OCI-LY3 (cell line): ENCODE measurements around the gene TWSG1.
"Not testable (repeated sequence)": the region's sequence is repeated elsewhere in the genome, so short reads cannot be mapped to it uniquely, and the experiment has no call there.

ENCODE experiments used
- H2AFZ ChIP-seq: fragments of 200-600, 300-600 bp; shearing (Covaris generic); 2 replicates; pipeline ENCODE4 v1.6.0; 2014; ENCODE audit warnings: antibody characterized with exemption, low read depth, low read length
- H3K27ac ChIP-seq: fragments of 200-600, 300-600 bp; sonication (generic); 2 replicates; pipeline ENCODE4 v1.5.1; 2014; ENCODE audit warnings: mild to moderate bottlenecking, low read length, moderate library complexity, mixed read lengths
- H3K27me3 ChIP-seq: fragments of 200-600, 300-600 bp; sonication (generic); 2 replicates; pipeline ENCODE4 v1.6.1; 2014; ENCODE audit warnings: low read depth, low read length, mixed read lengths
- H3K36me3 ChIP-seq: fragments of 200-600, 300-600 bp; sonication (generic); replicated peaks from 2 replicates; pipeline ENCODE3; 2014; ENCODE audit warnings: low read depth, low read length, mixed read lengths
- H3K4me1 ChIP-seq: fragments of 300-600, 200-600 bp; sonication (generic); 2 replicates; pipeline ENCODE4 v1.6.1; 2014; ENCODE audit warnings: low read length, mixed read lengths
- H3K4me2 ChIP-seq: fragments of 200-600, 300-600 bp; sonication (generic); 2 replicates; pipeline ENCODE4 v1.6.1; 2014; ENCODE audit warnings: low read length, mixed read lengths
- H3K4me3 ChIP-seq: fragments of 300-600, 200-600 bp; sonication (generic); 2 replicates; pipeline ENCODE4 v1.5.1; 2014; ENCODE audit warnings: antibody characterized with exemption, mild to moderate bottlenecking, low read length, moderate library complexity
- H3K79me2 ChIP-seq: fragments of 300-600, 200-600 bp; shearing (Covaris generic); 2 replicates; pipeline ENCODE4 v1.6.1; 2014; ENCODE audit warnings: mild to moderate bottlenecking, low read length, mixed read lengths
- H3K9ac ChIP-seq: fragments of 300-600, 200-600 bp; shearing (Covaris generic); 2 replicates; pipeline ENCODE4 v1.6.0; 2014; ENCODE audit warnings: mild to moderate bottlenecking, low read length, moderate library complexity
- H3K9me3 ChIP-seq: fragments of 200-600, 300-600 bp; shearing (Covaris generic); 2 replicates; pipeline ENCODE4 v1.6.1; 2014; ENCODE audit warnings: low read length, mixed read lengths; ENCODE audit not compliant: insufficient read depth
- H4K20me1 ChIP-seq: fragments of 200-600, 300-600 bp; sonication (generic); 2 replicates; pipeline ENCODE4 v1.6.1; 2016; ENCODE audit warnings: low read length, mixed read lengths; ENCODE audit not compliant: insufficient read depth
- EZH2phosphoT487 ChIP-seq: fragments of 200-600 bp; shearing (Covaris generic); IDR thresholded peaks from 2 replicates; pipeline ENCODE4 v1.6.1; 2018; ENCODE audit warnings: antibody characterized with exemption, mixed run types, low read depth
- TF ChIP-seq, protein P1 (sequence below): fragments of 200-600, 300-600 bp; sonication (generic); IDR thresholded peaks from 2 replicates; pipeline ENCODE4 v1.5.1; 2014; ENCODE audit warnings: antibody characterized with exemption, low read length, low read depth

The TWSG1 gene

DNA sequence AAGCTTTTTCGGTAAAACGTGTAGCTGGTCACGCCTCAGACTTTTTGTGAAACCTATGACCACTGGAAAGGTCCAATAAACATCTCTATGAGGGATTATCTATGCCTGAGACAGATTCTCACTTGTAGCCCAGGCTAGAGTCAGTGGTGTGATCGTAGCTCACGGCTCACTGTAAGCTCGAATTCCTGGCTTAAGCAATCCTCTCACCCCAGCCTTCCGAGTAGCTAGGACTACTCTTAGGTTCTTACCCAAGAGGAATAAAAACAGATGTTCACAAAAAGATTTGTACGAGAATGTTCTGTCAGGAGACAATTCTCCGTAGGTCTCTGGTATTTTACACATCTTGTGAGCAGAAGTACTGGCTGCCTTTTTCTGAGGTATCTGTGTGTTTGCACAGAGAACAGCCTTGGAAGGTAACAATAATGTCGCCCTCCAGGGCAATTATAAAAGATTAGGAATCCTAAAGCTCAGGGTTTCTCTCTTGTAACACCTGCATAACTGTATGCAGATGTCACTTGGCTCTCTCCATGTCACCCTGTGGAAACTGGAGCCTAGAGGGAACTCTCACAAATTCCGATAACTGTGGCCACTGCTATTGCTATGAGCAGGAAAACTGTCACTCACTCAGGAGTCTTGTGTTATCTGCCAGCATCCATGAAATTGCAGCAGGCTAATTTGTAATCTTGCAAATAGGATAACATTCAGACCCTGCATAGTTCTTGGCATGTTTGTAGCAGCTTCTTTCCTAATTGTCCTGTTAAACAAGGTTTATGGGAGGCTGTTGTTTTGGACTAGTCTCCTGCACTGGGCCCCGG is 115.2 kb downstream of the TWSG1 start:
- TF ChIP-seq, protein P1, sequence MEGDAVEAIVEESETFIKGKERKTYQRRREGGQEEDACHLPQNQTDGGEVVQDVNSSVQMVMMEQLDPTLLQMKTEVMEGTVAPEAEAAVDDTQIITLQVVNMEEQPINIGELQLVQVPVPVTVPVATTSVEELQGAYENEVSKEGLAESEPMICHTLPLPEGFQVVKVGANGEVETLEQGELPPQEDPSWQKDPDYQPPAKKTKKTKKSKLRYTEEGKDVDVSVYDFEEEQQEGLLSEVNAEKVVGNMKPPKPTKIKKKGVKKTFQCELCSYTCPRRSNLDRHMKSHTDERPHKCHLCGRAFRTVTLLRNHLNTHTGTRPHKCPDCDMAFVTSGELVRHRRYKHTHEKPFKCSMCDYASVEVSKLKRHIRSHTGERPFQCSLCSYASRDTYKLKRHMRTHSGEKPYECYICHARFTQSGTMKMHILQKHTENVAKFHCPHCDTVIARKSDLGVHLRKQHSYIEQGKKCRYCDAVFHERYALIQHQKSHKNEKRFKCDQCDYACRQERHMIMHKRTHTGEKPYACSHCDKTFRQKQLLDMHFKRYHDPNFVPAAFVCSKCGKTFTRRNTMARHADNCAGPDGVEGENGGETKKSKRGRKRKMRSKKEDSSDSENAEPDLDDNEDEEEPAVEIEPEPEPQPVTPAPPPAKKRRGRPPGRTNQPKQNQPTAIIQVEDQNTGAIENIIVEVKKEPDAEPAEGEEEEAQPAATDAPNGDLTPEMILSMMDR = no peak
- no peak for TF ChIP-seq EZH2phosphoT487
- Histone ChIP-seq H3K4me3 (no peak overlapping the region), H4K20me1 (no peaks in the 10 kb centered on the region), H3K27ac (no peak overlapping the region), H3K27me3 (no peaks in the 10 kb centered on the region), H3K9ac (no peak overlapping the region), H3K4me2 (no peak overlapping the region), H3K4me1 (no peaks in the 10 kb centered on the region), H3K36me3 (no peaks in the 10 kb centered on the region), H3K79me2 (no peaks in the 10 kb centered on the region), H3K9me3 (0 out of 2 replicates have a peak, but pooled peaks cover 4% of the 10 kb centered on the region), H2AFZ (no peak overlapping the region)

DNA sequence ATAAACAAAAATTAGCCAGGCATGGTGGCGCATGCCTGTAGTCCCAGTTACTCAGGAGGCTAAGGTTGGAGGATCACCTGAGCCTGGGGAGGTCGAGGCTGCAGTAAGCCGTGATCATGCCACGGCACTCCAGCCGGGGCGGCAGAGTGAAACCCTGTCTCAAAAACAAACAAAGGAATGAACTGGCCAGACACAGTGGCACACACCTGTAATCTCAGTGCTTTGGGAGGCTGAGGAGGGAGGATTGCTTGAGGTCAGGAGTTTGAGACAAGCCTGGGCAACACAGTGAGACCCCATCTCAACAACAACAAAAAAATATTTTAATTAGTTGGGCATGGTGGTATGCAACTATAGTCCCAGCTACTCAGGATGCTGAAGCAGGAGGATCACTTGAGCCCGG is 116.3 kb downstream of the TWSG1 start:
- not testable (repeated sequence) for H2AFZ ChIP-seq, H3K36me3 ChIP-seq, H3K27ac ChIP-seq

More for the DNA sequence above, 116.3 kb downstream of the TWSG1 start:
- H3K27me3 ChIP-seq, H3K4me2 ChIP-seq, H3K4me1 ChIP-seq, H3K79me2 ChIP-seq, H3K4me3 ChIP-seq, H3K9ac ChIP-seq, H4K20me1 ChIP-seq: not testable (repeated sequence)
- H3K9me3 ChIP-seq = peaks cover 10% of the 10 kb centered on the region; the same call in 1 of the 2 replicates
